ES-I3 (cell line): ENCODE data around the gene MUC15.

Experiments
- H3K36me3 ChIP-seq: 2 replicates; pipeline ENCODE4 v1.6.1; 2013; ENCODE audit warnings: mild to moderate bottlenecking, low read length, control low read depth, moderate library complexity; ENCODE audit not compliant: insufficient read depth
- H3K4me1 ChIP-seq: 2 replicates; pipeline ENCODE4 v1.6.1; 2013; ENCODE audit warnings: mild to moderate bottlenecking, control low read depth, low read length; ENCODE audit not compliant: insufficient read depth
- H3K9ac ChIP-seq: 2 replicates; pipeline ENCODE4 v1.6.1; 2013; ENCODE audit warnings: low read depth, mild to moderate bottlenecking, low read length, moderate library complexity
- H3K9me3 ChIP-seq: 2 replicates; pipeline ENCODE4 v1.6.1; 2013; ENCODE audit warnings: mild to moderate bottlenecking, low read length, moderate library complexity; ENCODE audit not compliant: control insufficient read depth, insufficient read depth

Gene MUC15

GRCh38 chr11:26551186-26551801 lies 20.8 kb downstream of the MUC15 start:
- Histone ChIP-seq H3K4me1 (no peaks in the 10 kb centered on the region), H3K36me3 (no peaks in the 10 kb centered on the region), H3K9ac (no peak overlapping the region), H3K9me3 (no peaks in the 10 kb centered on the region)

- Histone ChIP-seq H3K4me1 (no peaks in the 10 kb centered on the region), H3K9me3 (no peaks in the 10 kb centered on the region), H3K36me3 (no peaks in the 10 kb centered on the region), H3K9ac (no peak overlapping the region)
Measured at GRCh38 chr11:26550022-26550421, 22.0 kb downstream of the MUC15 start.

GRCh38 chr11:26549176-26549575 lies 22.9 kb downstream of the MUC15 start:
- H3K9me3 ChIP-seq: no peaks in the 10 kb centered on the region
- no peaks in the 10 kb centered on the region for H3K36me3 ChIP-seq
- H3K4me1 ChIP-seq: no peaks in the 10 kb centered on the region
- no peak overlapping the region for H3K9ac ChIP-seq

GRCh38 chr11:26541870-26542269 lies 30.2 kb downstream of the MUC15 start:
- H3K36me3 ChIP-seq: no peaks in the 10 kb centered on the region
- no peaks in the 10 kb centered on the region for H3K4me1 ChIP-seq
- no peaks in the 10 kb centered on the region for H3K9me3 ChIP-seq
- no peak overlapping the region for H3K9ac ChIP-seq

GRCh38 chr11:26539517-26539916 lies 32.5 kb downstream of the MUC15 start:
- Histone ChIP-seq H3K4me1 (no peaks in the 10 kb centered on the region), H3K9me3 (no peaks in the 10 kb centered on the region), H3K9ac (no peak overlapping the region)

GRCh38 chr11:26537341-26537740 lies 34.7 kb downstream of the MUC15 start:
- H3K4me1 ChIP-seq: no peaks in the 10 kb centered on the region
- H3K36me3 ChIP-seq: no peaks in the 10 kb centered on the region
- H3K9me3 ChIP-seq: no peaks in the 10 kb centered on the region
- H3K9ac ChIP-seq: no peak overlapping the region

More at GRCh38 chr11:26539517-26539916, 32.5 kb downstream of the MUC15 start:
- H3K36me3 ChIP-seq: no peaks in the 10 kb centered on the region

- Histone ChIP-seq H3K4me1 (peaks cover 10% of the 10 kb centered on the region; the same call in 1 of the 2 replicates), H3K36me3 (no peaks in the 10 kb centered on the region), H3K9ac (no peak overlapping the region), H3K9me3 (no peaks in the 10 kb centered on the region)
Measured at GRCh38 chr11:26527685-26528084, 44.4 kb downstream of the MUC15 start.

- peak overlapping the region; percentile 63 for H3K9ac ChIP-seq
Measured at GRCh38 chr11:26522912-26523610, 49.0 kb downstream of the MUC15 start.

GRCh38 chr11:26519469-26519868 lies 52.6 kb downstream of the MUC15 start:
- H3K9me3 ChIP-seq: no peaks in the 10 kb centered on the region
- peaks cover 6% of the 10 kb centered on the region; the same call in 1 of the 2 replicates for H3K4me1 ChIP-seq
- no peaks in the 10 kb centered on the region for H3K36me3 ChIP-seq
- no peak overlapping the region for H3K9ac ChIP-seq

More at GRCh38 chr11:26522912-26523610, 49.0 kb downstream of the MUC15 start:
- H3K36me3 ChIP-seq: no peaks in the 10 kb centered on the region
- no peaks in the 10 kb centered on the region for H3K9me3 ChIP-seq
- peaks cover 10% of the 10 kb centered on the region; the same call in 1 of the 2 replicates for H3K4me1 ChIP-seq

GRCh38 chr11:26512196-26512595 lies 59.9 kb downstream of the MUC15 start:
- H3K4me1 ChIP-seq: no peaks in the 10 kb centered on the region

GRCh38 chr11:26510756-26511155 lies 61.3 kb downstream of the MUC15 start:
- H3K4me1 ChIP-seq: no peaks in the 10 kb centered on the region

More at GRCh38 chr11:26512196-26512595, 59.9 kb downstream of the MUC15 start:
- no peaks in the 10 kb centered on the region for H3K36me3 ChIP-seq
- no peaks in the 10 kb centered on the region for H3K9me3 ChIP-seq
- H3K9ac ChIP-seq: no peak overlapping the region

GRCh38 chr11:26510164-26510563 lies 61.9 kb downstream of the MUC15 start:
- Histone ChIP-seq H3K9me3 (no peaks in the 10 kb centered on the region), H3K9ac (no peak overlapping the region), H3K4me1 (no peaks in the 10 kb centered on the region), H3K36me3 (no peaks in the 10 kb centered on the region)

More at GRCh38 chr11:26510756-26511155, 61.3 kb downstream of the MUC15 start:
- Histone ChIP-seq H3K36me3 (no peaks in the 10 kb centered on the region), H3K9ac (no peak overlapping the region), H3K9me3 (no peaks in the 10 kb centered on the region)
